Stomach (tissue), 9 donors: ENCODE results near the gene B4GALT6. TPM values are rescaled to one million over a fixed set of nuclear protein-coding genes. Genes with fewer than 3 reads are reported as not detected.

ENCODE experiments used
- DNase-seq, 2 donors: peaks; one replicate each; pipeline versions ENCODE4 v3.0.0 to v3.0.0-alpha.2; 2013 to 2019
- H3K27ac ChIP-seq, 5 donors: fragments of 200-600 bp in 4 of 5; sonication (generic) in 4 of 5; one replicate each; pipeline ENCODE4 v1.5.1; 2013 to 2019; ENCODE audit warnings: mild to moderate bottlenecking in 1 of 5, moderate library complexity in 1 of 5
- H3K27me3 ChIP-seq, 3 donors: fragments of 200-600 bp; sonication (generic); one replicate each; pipeline ENCODE4 v1.5.1; 2017 to 2019; ENCODE audit warnings: mixed run types in 1 of 3
- H3K36me3 ChIP-seq, 4 donors: fragments of 200-600 bp; sonication (generic); 1 replicate in 3 of 4; 2 replicates in 1 of 4; pipeline ENCODE4 v1.5.1; 2016 to 2019
- H3K4me1 ChIP-seq, 4 donors: fragments of 200-600 bp; sonication (generic); one replicate each; pipeline ENCODE4 v1.5.1; 2016 to 2019
- H3K4me3 ChIP-seq, 4 donors: fragments of 200-600 bp; sonication (generic) in 3 of 4; one replicate each; pipeline ENCODE4 v1.5.1; 2016 to 2019; ENCODE audit warnings: mild to moderate bottlenecking in 1 of 4
- H3K9me3 ChIP-seq, 4 donors: fragments of 200-600 bp; sonication (generic); one replicate each; pipeline ENCODE4 v1.5.1; 2016 to 2019
- CTCF ChIP-seq, 7 experiments: fragments of 450-650 bp in 4 of 7; fragments of 200-600 bp in 3 of 7; sonication (generic) in 3 of 7; IDR thresholded peaks; one replicate each; pipeline ENCODE4 v1.5.1; 2016 to 2019; ENCODE audit warnings: antibody characterized with exemption in 7 of 7, control low read depth in 2 of 7, mild to moderate bottlenecking in 1 of 7
- EP300 ChIP-seq: sonication (generic); formaldehyde crosslinking; IDR thresholded peaks from one replicate; pipeline ENCODE4 v1.6.1; 2017; ENCODE audit warnings: antibody characterized with exemption
- POLR2A ChIP-seq, 4 donors: fragments of 450-650 bp; IDR thresholded peaks; one replicate each; pipeline ENCODE4 v1.6.1; 2016; ENCODE audit warnings: antibody characterized with exemption in 4 of 4, control low read depth in 2 of 4, mild to moderate bottlenecking in 1 of 4, moderate library complexity in 1 of 4
- POLR2AphosphoS5 ChIP-seq, 3 donors: sonication (generic); formaldehyde crosslinking; IDR thresholded peaks; one replicate each; pipeline ENCODE4 v1.6.1; 2016; ENCODE audit warnings: antibody characterized with exemption in 3 of 3
- WGBS, 5 donors: extraction: QIAGEN DNeasy Blood & Tissue Kit in 3 of 5; methylation state at CpG; one replicate each; pipeline versions ENCODE4 v1.1.5 to v1.1.7; 2013 to 2018; 5-methylcytosine and 5-hydroxymethylcytosine counted together
- intact Hi-C: fragments of 100-400 bp; cut with DNase I; formaldehyde crosslinking; loops from one replicate; pipeline ENCODE4 v1.15.1; 2023; ENCODE audit warnings: low total_unique reads
- polyA plus RNA-seq, 3 donors: library from polyadenylated mRNA; stranded (reverse); fragments of 200-250 nt; gene quantifications; one replicate each; pipeline ENCODE4 v1.2.3, GENCODE V29; 2013
- total RNA-seq, 5 donors: library from RNA; depleted of rRNA; stranded (reverse); fragments of >200 nt; gene quantifications; one replicate each; pipeline versions ENCODE4 v1.1.0 to v1.2.3, GENCODE V29; 2014 to 2016
- donor health status: healthy with polysubstance abuse.
- donor health status: Bipolar disorder and iron deficiency.
- donor health status: healthy.

B4GALT6 gene
- total and polyA plus RNA-seq, 8 donors = 0.45 to 8.4 (median 1.3) TPM; not detected in 1

GRCh38 chr18:31636387-31636786 is 48.0 kb downstream of the B4GALT6 start:
- H3K9me3 ChIP-seq = no peaks in the 10 kb centered on the region
- intact Hi-C loops = no loop called here
- H3K4me1 ChIP-seq = no peaks in the 10 kb centered on the region
- no peak overlapping the region for H3K4me3 ChIP-seq
- H3K27me3 ChIP-seq = no peaks in the 10 kb centered on the region
- H3K36me3 ChIP-seq = peaks cover 0 to 5% (median 0%) of the 10 kb centered on the region in 4 donors
- DNase-seq = no peak
- no peak for TF ChIP-seq POLR2A (IDR thresholded peaks at IDR 0.05)
- no peak for TF ChIP-seq POLR2AphosphoS5 (IDR thresholded peaks at IDR 0.05)
- TF ChIP-seq CTCF (IDR thresholded peaks at IDR 0.05) = no peak
- no peak for TF ChIP-seq EP300
- no peak overlapping the region for H3K27ac ChIP-seq

GRCh38 chr18:31634331-31634713 is 50.1 kb downstream of the B4GALT6 start:
- Histone ChIP-seq H3K4me3 (no peak overlapping the region), H3K36me3 (peaks cover 0 to 5% (median 0%) of the 10 kb centered on the region in 4 donors), H3K27ac (no peak overlapping the region), H3K4me1 (no peaks in the 10 kb centered on the region), H3K9me3 (no peaks in the 10 kb centered on the region), H3K27me3 (no peaks in the 10 kb centered on the region)
- intact Hi-C loops = no loop called here
- no peak for DNase-seq
- no peak for TF ChIP-seq POLR2A (IDR thresholded peaks at IDR 0.05)
- TF ChIP-seq CTCF (IDR thresholded peaks at IDR 0.05) = no peak
- no peak for TF ChIP-seq EP300
- no peak for TF ChIP-seq POLR2AphosphoS5 (IDR thresholded peaks at IDR 0.05)
- 67 to 84% (median 74%) methylated on average over 3 of the region's 3 CpGs for WGBS, 5 donors

GRCh38 chr18:31633392-31634330 is 50.7 kb downstream of the B4GALT6 start:
- no peaks in the 10 kb centered on the region for H3K27me3 ChIP-seq
- no peak for TF ChIP-seq EP300
- no peak for TF ChIP-seq POLR2A (IDR thresholded peaks at IDR 0.05)
- no peak for TF ChIP-seq CTCF (IDR thresholded peaks at IDR 0.05)
- no peak for TF ChIP-seq POLR2AphosphoS5 (IDR thresholded peaks at IDR 0.05)
- no peak for DNase-seq
- H3K4me1 ChIP-seq = no peaks in the 10 kb centered on the region
- H3K4me3 ChIP-seq = no peak overlapping the region
- intact Hi-C loops = no loop called here
- H3K36me3 ChIP-seq = peaks cover 0 to 5% (median 0%) of the 10 kb centered on the region in 4 donors
- H3K9me3 ChIP-seq = no peaks in the 10 kb centered on the region
- WGBS, 5 donors = 68 to 78% (median 75%) methylated on average over 10 of the region's 10 CpGs
- no peak overlapping the region for H3K27ac ChIP-seq

- H3K36me3 ChIP-seq = peaks cover 0 to 5% (median 0%) of the 10 kb centered on the region in 4 donors
- WGBS, 5 donors = 92 to 100% (median 94%) methylated on average over 1 of the region's 1 CpG
- no peaks in the 10 kb centered on the region for H3K27me3 ChIP-seq
- H3K9me3 ChIP-seq = no peaks in the 10 kb centered on the region
- no peak for DNase-seq
- no peaks in the 10 kb centered on the region for H3K4me1 ChIP-seq
- no peak overlapping the region for H3K4me3 ChIP-seq
- H3K27ac ChIP-seq = no peak overlapping the region
- intact Hi-C loops = no loop called here
- TF ChIP-seq CTCF (IDR thresholded peaks at IDR 0.05) = no peak
- TF ChIP-seq EP300 = no peak
- TF ChIP-seq POLR2A (IDR thresholded peaks at IDR 0.05) = no peak
- TF ChIP-seq POLR2AphosphoS5 (IDR thresholded peaks at IDR 0.05) = no peak
Observed at GRCh38 chr18:31632356-31632755, 52.0 kb downstream of the B4GALT6 start.
